Mesenchymal stem cell (in vitro differentiated cells and primary cell): ENCODE results near the gene TAT.

ENCODE experiments used
- DNase-seq: peaks from one replicate; pipeline ENCODE4 v3.0.0-alpha.2; 2013
- H2AFZ ChIP-seq: one replicate; pipeline ENCODE4 v1.6.1; 2013; ENCODE audit warnings: low read depth, mild to moderate bottlenecking, control low read depth, inconsistent platforms, low read length, moderate library complexity
- H2AK5ac ChIP-seq: 2 replicates; pipeline ENCODE4 v1.6.1; 2013; ENCODE audit warnings: low read length, moderate library complexity, mild to moderate bottlenecking, inconsistent platforms; ENCODE audit not compliant: severe bottlenecking
- H2BK120ac ChIP-seq: one replicate; pipeline ENCODE4 v1.6.1; 2013; ENCODE audit warnings: low read depth, mild to moderate bottlenecking, inconsistent platforms, low read length, moderate library complexity
- H2BK12ac ChIP-seq, 2 experiments: one replicate each; pipeline ENCODE4 v1.6.1; 2013; ENCODE audit warnings: inconsistent platforms in 2 of 2, low read length in 2 of 2, mild to moderate bottlenecking in 2 of 2, moderate library complexity in 2 of 2, control low read depth in 1 of 2
- H2BK15ac ChIP-seq: one replicate; pipeline ENCODE4 v1.6.1; 2013; ENCODE audit warnings: mild to moderate bottlenecking, low read depth, inconsistent platforms; ENCODE audit not compliant: poor library complexity, severe bottlenecking
- H2BK5ac ChIP-seq: 2 replicates; pipeline ENCODE4 v1.6.1; 2013; ENCODE audit warnings: low read depth, mild to moderate bottlenecking, low read length, control low read depth, inconsistent platforms; ENCODE audit not compliant: poor library complexity, severe bottlenecking
- H3K14ac ChIP-seq, 2 experiments: one replicate each; pipeline ENCODE4 v1.6.1; 2013; ENCODE audit warnings: inconsistent platforms in 2 of 2, low read length in 2 of 2, control low read depth in 1 of 2, mild to moderate bottlenecking in 1 of 2, moderate library complexity in 1 of 2
- H3K18ac ChIP-seq, 2 experiments: one replicate each; pipeline ENCODE4 v1.6.1; 2013; ENCODE audit warnings: inconsistent platforms in 2 of 2, low read length in 2 of 2, control low read depth in 1 of 2, low read depth in 1 of 2, mild to moderate bottlenecking in 1 of 2
- H3K23ac ChIP-seq, 2 experiments: one replicate each; pipeline ENCODE4 v1.6.1; 2013; ENCODE audit warnings: inconsistent platforms in 2 of 2, low read length in 2 of 2, mild to moderate bottlenecking in 2 of 2, moderate library complexity in 2 of 2, control low read depth in 1 of 2
- H3K27ac ChIP-seq: 2 replicates; pipeline ENCODE4 v1.5.1; 2013; ENCODE audit warnings: mild to moderate bottlenecking, moderate library complexity, low read length, control low read depth, inconsistent platforms; ENCODE audit not compliant: poor library complexity, severe bottlenecking
- H3K27me3 ChIP-seq, 2 experiments: 2 replicates each; pipeline versions ENCODE4 v1.6.1 to v1.7.0; 2013; ENCODE audit warnings: low read length in 2 of 2, mild to moderate bottlenecking in 2 of 2, moderate library complexity in 2 of 2, control low read depth in 1 of 2, inconsistent platforms in 1 of 2; ENCODE audit not compliant: control insufficient read depth in 1 of 2, insufficient read depth in 1 of 2
- H3K36me3 ChIP-seq, 2 experiments: 2 replicates each; pipeline versions ENCODE4 v1.6.1 to v1.7.0; 2013; ENCODE audit warnings: low read length in 2 of 2, control low read depth in 1 of 2, inconsistent platforms in 1 of 2, low read depth in 1 of 2, mild to moderate bottlenecking in 1 of 2; ENCODE audit not compliant: insufficient read depth in 2 of 2, control insufficient read depth in 1 of 2
- H3K4ac ChIP-seq, 2 experiments: one replicate each; pipeline ENCODE4 v1.6.1; 2013; ENCODE audit warnings: inconsistent platforms in 2 of 2, low read length in 2 of 2, mild to moderate bottlenecking in 2 of 2, moderate library complexity in 2 of 2, control low read depth in 1 of 2, low read depth in 1 of 2
- H3K4me1 ChIP-seq: 2 replicates; pipeline ENCODE4 v1.6.1; 2013; ENCODE audit warnings: low read depth, low read length, control low read depth; ENCODE audit not compliant: control insufficient read depth, insufficient read depth
- H3K4me2 ChIP-seq: 2 replicates; pipeline ENCODE4 v1.6.1; 2013; ENCODE audit warnings: low read length, mild to moderate bottlenecking, inconsistent platforms; ENCODE audit not compliant: poor library complexity, severe bottlenecking
- H3K4me3 ChIP-seq, 2 experiments: 2 replicates each; pipeline versions ENCODE4 v1.5.1 to v1.7.0; 2013; ENCODE audit warnings: low read length in 2 of 2, mild to moderate bottlenecking in 2 of 2, control low read depth in 1 of 2, low read depth in 1 of 2; ENCODE audit not compliant: insufficient read depth in 1 of 2
- H3K79me1 ChIP-seq: replicated peaks from 2 replicates; pipeline ENCODE4 v1.6.1; 2013; ENCODE audit warnings: mild to moderate bottlenecking, control low read depth, low read length, inconsistent platforms; ENCODE audit not compliant: poor library complexity, severe bottlenecking
- H3K9ac ChIP-seq: 2 replicates; pipeline ENCODE4 v1.7.0; 2013; ENCODE audit warnings: mild to moderate bottlenecking, low read length, moderate library complexity
- H3K9me3 ChIP-seq: 2 replicates; pipeline ENCODE4 v1.7.0; 2013; ENCODE audit warnings: mild to moderate bottlenecking, low read length; ENCODE audit not compliant: control insufficient read depth
- H4K8ac ChIP-seq: one replicate; pipeline ENCODE4 v1.6.1; 2013; ENCODE audit warnings: inconsistent platforms, mild to moderate bottlenecking, low read length, moderate library complexity
- H4K91ac ChIP-seq: one replicate; pipeline ENCODE4 v1.6.1; 2013; ENCODE audit warnings: mild to moderate bottlenecking, low read length, inconsistent platforms
- WGBS: methylation state at CpG from one replicate; pipeline ENCODE4 v1.1.7; 2013; ENCODE audit warnings: mixed read lengths; 5-methylcytosine and 5-hydroxymethylcytosine counted together

The TAT gene

DNA sequence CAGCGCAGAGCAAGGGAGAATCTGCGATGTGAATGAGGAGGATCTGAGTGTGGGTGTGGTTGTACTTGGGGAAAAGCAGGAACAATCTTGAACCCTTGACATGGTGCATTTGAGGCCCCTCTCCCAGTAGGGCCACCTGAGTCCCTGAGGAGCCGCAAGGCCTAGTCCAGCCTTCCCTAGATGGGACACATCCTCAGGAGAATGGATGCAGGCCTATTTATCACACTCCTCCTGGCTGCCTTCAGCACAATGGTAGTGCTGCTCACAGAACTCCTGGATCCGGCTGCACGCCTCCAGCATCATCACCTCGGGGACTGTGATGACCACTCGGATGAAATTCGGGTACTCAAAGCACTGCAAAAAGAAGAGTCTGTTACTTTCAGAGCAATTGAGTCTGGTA lies 9.0 kb downstream of the TAT start:
- peaks cover 3% of the 10 kb centered on the region for H3K4me1 ChIP-seq
- H3K9ac ChIP-seq: no peak overlapping the region
- H2BK120ac ChIP-seq: no peak overlapping the region
- H3K9me3 ChIP-seq: no peaks in the 10 kb centered on the region
- H3K18ac ChIP-seq: no peak overlapping the region
- no peak overlapping the region for H3K4me3 ChIP-seq
- no peak overlapping the region for H3K27ac ChIP-seq
- H3K23ac ChIP-seq: no peak overlapping the region
- H3K14ac ChIP-seq: no peak overlapping the region
- H3K36me3 ChIP-seq: no peaks in the 10 kb centered on the region
- WGBS: 94% methylated on average over 8 of the region's 8 CpGs
- H3K4ac ChIP-seq: no peak overlapping the region
- no peak for DNase-seq
- H4K91ac ChIP-seq: no peak overlapping the region
- peaks cover 2 to 3% of the 10 kb centered on the region in 2 experiments for H3K27me3 ChIP-seq
- no peak overlapping the region for H2BK5ac ChIP-seq
- H2BK15ac ChIP-seq: no peak overlapping the region
- no peak overlapping the region for H2BK12ac ChIP-seq
- H3K4me2 ChIP-seq: no peak overlapping the region
- peaks cover 1% of the 10 kb centered on the region for H3K79me1 ChIP-seq
- H2AFZ ChIP-seq: no peak overlapping the region
- no peak overlapping the region for H4K8ac ChIP-seq
- no peak overlapping the region for H2AK5ac ChIP-seq

DNA sequence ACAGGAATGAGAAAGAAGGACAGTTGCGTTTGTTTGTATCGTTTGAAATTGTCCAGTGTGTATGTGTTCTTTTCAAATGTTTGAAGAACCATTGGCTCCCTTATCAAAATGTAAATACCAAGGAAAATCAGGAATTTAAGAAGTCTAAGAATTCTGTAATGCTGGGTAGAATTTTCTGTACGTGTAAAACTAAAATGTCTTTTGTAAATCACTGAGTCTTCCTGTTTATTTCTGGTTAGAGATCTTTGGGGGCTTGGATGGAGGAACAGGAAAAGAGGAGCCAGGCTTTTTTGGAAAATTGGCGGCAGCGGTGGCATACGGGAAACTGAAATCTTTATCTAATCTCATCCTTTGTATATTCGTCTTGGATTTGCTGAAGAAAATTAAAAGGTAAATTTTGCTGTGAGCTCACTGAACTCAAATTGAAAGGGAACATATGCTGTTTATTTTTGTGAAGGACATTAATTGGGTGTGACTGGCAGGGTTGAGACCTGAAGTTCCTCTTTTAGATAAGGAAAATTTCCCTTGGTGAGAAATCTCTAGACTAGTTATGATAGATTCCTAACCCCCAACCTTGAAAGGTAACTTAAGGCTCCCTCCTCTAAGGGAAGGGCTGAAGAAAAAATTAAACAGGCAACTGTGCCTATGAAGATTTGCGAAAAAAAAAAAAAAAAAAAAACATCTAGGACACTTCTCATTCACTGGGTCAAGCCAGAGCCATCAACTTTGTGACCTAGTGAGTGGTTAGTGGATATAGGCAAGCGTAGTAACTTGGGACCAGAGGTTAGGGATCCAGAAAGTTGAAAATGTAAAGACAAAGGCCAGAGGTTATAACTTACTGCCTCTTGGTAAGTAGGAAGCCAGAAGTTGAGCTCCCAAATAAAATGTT lies 10.8 kb downstream of the TAT start:
- H3K4me1 ChIP-seq: peaks cover 3% of the 10 kb centered on the region
- H3K9me3 ChIP-seq: no peaks in the 10 kb centered on the region
- 98% methylated on average over 8 of the region's 9 CpGs for WGBS
- H3K79me1 ChIP-seq: peaks cover 1% of the 10 kb centered on the region
- peaks cover 0 to 3% of the 10 kb centered on the region in 2 experiments for H3K27me3 ChIP-seq
- H3K4me3 ChIP-seq: peak overlapping the region in 1 of 2 experiments; percentile 93
- DNase-seq: no peak
- H2BK12ac ChIP-seq: no peak overlapping the region
- H3K4ac ChIP-seq: no peak overlapping the region
- no peaks in the 10 kb centered on the region for H3K36me3 ChIP-seq
- H2AFZ ChIP-seq: no peak overlapping the region
- H3K23ac ChIP-seq: no peak overlapping the region
- H2BK15ac ChIP-seq: no peak overlapping the region
- H2BK5ac ChIP-seq: no peak overlapping the region
- no peak overlapping the region for H3K18ac ChIP-seq
- H4K8ac ChIP-seq: no peak overlapping the region
- H3K4me2 ChIP-seq: no peak overlapping the region
- no peak overlapping the region for H2BK120ac ChIP-seq
- no peak overlapping the region for H3K14ac ChIP-seq
- H3K27ac ChIP-seq: no peak overlapping the region
- no peak overlapping the region for H2AK5ac ChIP-seq
- peak overlapping the region; percentile 94 for H3K9ac ChIP-seq
- H4K91ac ChIP-seq: no peak overlapping the region

GRCh38 chr16:71564335-71564967 lies 12.4 kb downstream of the TAT start:
- Histone ChIP-seq H2BK5ac (no peak overlapping the region), H3K4ac (peak overlapping the region in 1 of 2 experiments; percentile 2), H3K14ac (no peak overlapping the region), H3K4me2 (peak overlapping the region; percentile 88), H3K23ac (no peak overlapping the region), H3K9me3 (no peaks in the 10 kb centered on the region), H3K18ac (peak overlapping the region in 1 of 2 experiments; percentile 34), H2AK5ac (no peak overlapping the region), H3K4me3 (peak overlapping the region; percentile 66 to 93), H3K4me1 (peaks cover 3% of the 10 kb centered on the region), H3K79me1 (peaks cover 1% of the 10 kb centered on the region), H2BK12ac (no peak overlapping the region), H4K91ac (no peak overlapping the region), H2BK15ac (no peak overlapping the region), H2BK120ac (no peak overlapping the region), H3K27me3 (peaks cover 0 to 3% of the 10 kb centered on the region in 2 experiments), H3K36me3 (no peaks in the 10 kb centered on the region), H3K9ac (peak overlapping the region; percentile 94), H3K27ac (no peak overlapping the region), H2AFZ (peak overlapping the region; percentile 66), H4K8ac (no peak overlapping the region)
- DNase-seq: no peak
- WGBS: 23% methylated on average over 18 of the region's 19 CpGs

GRCh38 chr16:71562552-71562951 lies 14.3 kb downstream of the TAT start:
- H3K9ac ChIP-seq: no peak overlapping the region
- H3K27ac ChIP-seq: no peak overlapping the region
- no peak overlapping the region for H2BK5ac ChIP-seq
- H3K4me2 ChIP-seq: no peak overlapping the region
- no peak overlapping the region for H4K8ac ChIP-seq
- H2BK120ac ChIP-seq: no peak overlapping the region
- H3K14ac ChIP-seq: no peak overlapping the region
- WGBS: no CpG with 5 or more reads among the region's 1 CpG
- no peaks in the 10 kb centered on the region for H3K9me3 ChIP-seq
- H3K27me3 ChIP-seq: peaks cover 0 to 3% of the 10 kb centered on the region in 2 experiments
- H4K91ac ChIP-seq: no peak overlapping the region
- H3K4me3 ChIP-seq: no peak overlapping the region
- no peak overlapping the region for H2AFZ ChIP-seq
- no peak overlapping the region for H3K23ac ChIP-seq
- DNase-seq: no peak
- H2BK12ac ChIP-seq: no peak overlapping the region
- H3K4me1 ChIP-seq: peaks cover 3% of the 10 kb centered on the region
- peaks cover 1% of the 10 kb centered on the region for H3K79me1 ChIP-seq
- no peak overlapping the region for H3K18ac ChIP-seq
- H3K4ac ChIP-seq: no peak overlapping the region
- no peak overlapping the region for H2AK5ac ChIP-seq
- H3K36me3 ChIP-seq: no peaks in the 10 kb centered on the region
- no peak overlapping the region for H2BK15ac ChIP-seq
